Mucosa of rectum (tissue), 2 donors: ENCODE measurements around the gene IL17RE.
"Not testable (repeated sequence)": the region's sequence is repeated elsewhere in the genome, so short reads cannot be mapped to it uniquely, and the experiment has no call there.

Experiments used
- H3K27ac ChIP-seq, 2 donors: one replicate each; pipeline ENCODE4 v1.7.0; 2013; ENCODE audit warnings: inconsistent platforms in 2 of 2, low read depth in 2 of 2, low read length in 2 of 2
- H3K27me3 ChIP-seq, 2 donors: one replicate each; pipeline ENCODE4 v1.7.0; 2013; ENCODE audit warnings: low read length in 2 of 2; ENCODE audit not compliant: control insufficient read depth in 2 of 2, insufficient read depth in 2 of 2
- H3K36me3 ChIP-seq, 2 donors: one replicate each; pipeline ENCODE4 v1.7.0; 2013; ENCODE audit warnings: low read length in 2 of 2; ENCODE audit not compliant: control insufficient read depth in 2 of 2, insufficient read depth in 2 of 2
- H3K4me1 ChIP-seq, 2 donors: one replicate each; pipeline ENCODE4 v1.7.0; 2013; ENCODE audit warnings: low read length in 2 of 2, mild to moderate bottlenecking in 1 of 2; ENCODE audit not compliant: control insufficient read depth in 2 of 2, insufficient read depth in 2 of 2
- H3K4me3 ChIP-seq, 2 donors: one replicate each; pipeline ENCODE4 v1.7.0; 2013; ENCODE audit warnings: low read length in 2 of 2
- H3K9ac ChIP-seq, 2 donors: one replicate each; pipeline ENCODE4 v1.7.0; 2013; ENCODE audit warnings: low read length in 2 of 2, low read depth in 1 of 2, mild to moderate bottlenecking in 1 of 2
- H3K9me3 ChIP-seq, 2 donors: one replicate each; pipeline ENCODE4 v1.7.0; 2013; ENCODE audit warnings: low read length in 2 of 2; ENCODE audit not compliant: control insufficient read depth in 2 of 2
- donor health status: healthy.
- donor health status: Normal muscosa, but diverticular disease.

IL17RE gene

DNA sequence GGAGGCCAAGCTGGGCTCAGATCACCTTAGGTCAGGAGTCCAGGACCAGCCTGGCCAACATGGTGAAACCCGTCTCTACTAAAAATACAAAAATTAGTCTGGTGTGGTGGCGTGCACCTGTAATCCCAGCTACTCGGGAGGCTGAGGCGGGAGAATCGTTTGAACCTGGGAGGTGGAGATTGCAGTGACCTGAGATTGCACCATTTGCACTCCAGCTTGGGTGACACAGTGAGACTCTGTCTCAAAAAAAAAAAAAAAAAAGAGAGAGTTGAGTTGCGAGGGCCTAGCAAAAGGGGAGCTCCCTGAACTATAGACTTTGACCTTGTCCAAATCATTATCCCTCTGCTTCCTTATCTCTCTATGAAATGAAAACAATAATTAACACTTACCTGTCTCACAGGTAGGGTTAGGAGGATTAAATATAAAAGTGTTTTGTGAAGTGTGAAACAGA is 1.7 kb upstream of the IL17RE start:
- not testable (repeated sequence) for H3K27me3 ChIP-seq, H3K4me3 ChIP-seq, H3K36me3 ChIP-seq, H3K9me3 ChIP-seq
- H3K4me1 ChIP-seq, result peaks cover 48 to 62% of the 10 kb centered on the region in 2 donors
- H3K27ac ChIP-seq, result peak overlapping the region; percentile 91
- peak overlapping the region in 1 of 2 donors; percentile 3 for H3K9ac ChIP-seq

DNA sequence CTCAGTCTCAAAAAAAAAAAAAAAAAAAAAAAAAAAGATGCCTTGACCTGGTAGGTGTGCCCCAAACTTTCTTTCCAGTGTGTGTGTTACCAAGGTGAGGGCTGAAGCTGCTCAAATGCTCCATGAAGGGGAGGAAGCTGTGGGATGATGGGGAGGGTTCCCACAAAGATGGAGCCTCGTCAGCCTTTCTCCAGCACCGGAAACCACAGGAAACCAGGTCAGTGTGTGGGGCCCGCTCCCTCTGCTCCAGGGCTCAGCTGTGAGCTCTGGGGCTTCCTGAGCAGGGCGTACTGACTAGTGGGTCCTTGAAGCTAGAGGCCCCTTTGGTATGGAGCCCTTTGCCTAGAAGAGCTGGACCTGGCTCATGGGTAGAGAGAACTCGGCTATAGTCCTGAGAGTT is 681 bp upstream of the IL17RE start:
- H3K9ac ChIP-seq, result peak overlapping the region in 1 of 2 donors; percentile 91
- H3K9me3 ChIP-seq, result no peaks in the 10 kb centered on the region

DNA sequence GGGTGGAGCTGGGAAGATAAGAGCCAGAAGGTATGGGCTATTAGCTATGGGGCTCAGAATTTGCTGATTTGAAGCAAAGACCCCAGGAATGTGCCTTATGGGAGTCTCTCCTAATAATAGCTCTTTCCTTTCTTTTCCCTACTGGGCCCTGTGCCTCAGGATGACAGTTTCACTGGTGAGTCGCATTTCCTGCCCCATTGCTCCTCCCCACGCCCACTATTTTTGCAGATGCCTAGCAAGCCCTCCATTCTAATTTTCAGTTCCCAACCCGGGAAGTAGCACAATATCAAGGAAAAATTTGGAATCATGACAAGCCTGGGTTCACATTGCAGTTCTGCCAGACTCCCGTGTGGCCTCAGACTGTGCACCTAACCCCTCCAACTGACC is 583 bp downstream of the IL17RE start:
- no peaks in the 10 kb centered on the region for H3K9me3 ChIP-seq
- H3K27ac ChIP-seq, result peak overlapping the region; percentile 82 to 88
- peak overlapping the region; percentile 88 to 91 for H3K9ac ChIP-seq
- peaks cover 31 to 47% of the 10 kb centered on the region in 2 donors for H3K4me1 ChIP-seq
- peaks cover 16 to 20% of the 10 kb centered on the region in 2 donors for H3K36me3 ChIP-seq
- no peaks in the 10 kb centered on the region for H3K27me3 ChIP-seq
- peak overlapping the region; percentile 77 to 87 for H3K4me3 ChIP-seq

More for the DNA sequence above, 681 bp upstream of the IL17RE start:
- H3K27me3 ChIP-seq, result no peaks in the 10 kb centered on the region
- H3K4me1 ChIP-seq, result peaks cover 43 to 58% of the 10 kb centered on the region in 2 donors
- peaks cover 7 to 9% of the 10 kb centered on the region in 2 donors for H3K36me3 ChIP-seq
- H3K4me3 ChIP-seq, result peak overlapping the region; percentile 77 to 87
- H3K27ac ChIP-seq, result peak overlapping the region; percentile 82 to 88

DNA sequence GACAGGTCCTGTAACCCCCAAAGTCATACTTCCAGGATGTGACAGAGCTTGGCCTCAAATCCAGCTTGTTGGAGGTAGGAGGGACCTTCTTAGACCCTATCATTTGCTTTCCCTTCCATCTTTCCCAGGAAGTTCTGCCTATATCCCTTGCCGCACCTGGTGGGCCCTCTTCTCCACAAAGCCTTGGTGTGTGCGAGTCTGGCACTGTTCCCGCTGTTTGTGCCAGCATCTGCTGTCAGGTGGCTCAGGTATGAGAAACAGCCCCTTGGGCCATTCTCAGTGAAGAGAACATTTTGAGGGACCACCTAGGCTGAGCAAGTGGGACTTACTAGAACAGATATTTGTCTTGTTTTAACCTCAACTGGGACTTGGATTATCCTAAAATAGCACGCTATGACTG is 1.3 kb downstream of the IL17RE start:
- Histone ChIP-seq H3K36me3 (peaks cover 23 to 26% of the 10 kb centered on the region in 2 donors), H3K4me1 (peaks cover 24 to 40% of the 10 kb centered on the region in 2 donors), H3K27me3 (no peaks in the 10 kb centered on the region), H3K27ac (peak overlapping the region in 1 of 2 donors; percentile 82), H3K9me3 (no peaks in the 10 kb centered on the region), H3K9ac (peak overlapping the region; percentile 88 to 91), H3K4me3 (peak overlapping the region; percentile 77 to 87)

DNA sequence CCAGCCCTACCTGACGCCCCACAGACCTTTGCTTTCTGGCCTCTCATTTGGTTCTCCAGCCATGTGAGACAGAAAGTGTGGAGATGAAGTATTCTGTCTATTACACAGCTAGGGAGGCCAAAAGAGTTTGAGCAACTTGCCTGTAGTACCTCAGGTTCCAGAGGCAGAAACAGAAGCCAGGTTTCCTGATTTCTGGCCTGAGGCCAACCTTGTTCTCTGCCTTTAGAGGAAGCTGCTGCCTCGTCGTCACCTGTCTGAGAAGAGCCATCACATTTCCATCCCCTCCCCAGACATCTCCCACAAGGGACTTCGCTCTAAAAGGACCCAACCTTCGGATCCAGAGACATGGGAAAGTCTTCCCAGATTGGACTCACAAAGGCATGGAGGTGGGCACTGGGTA is 3.8 kb downstream of the IL17RE start:
- no peak overlapping the region for H3K9ac ChIP-seq
- no peak overlapping the region for H3K4me3 ChIP-seq
- H3K9me3 ChIP-seq, result no peaks in the 10 kb centered on the region
- H3K36me3 ChIP-seq, result peaks cover 25 to 37% of the 10 kb centered on the region in 2 donors
- peaks cover 15 to 23% of the 10 kb centered on the region in 2 donors for H3K4me1 ChIP-seq
- H3K27me3 ChIP-seq, result no peaks in the 10 kb centered on the region
- no peak overlapping the region for H3K27ac ChIP-seq

DNA sequence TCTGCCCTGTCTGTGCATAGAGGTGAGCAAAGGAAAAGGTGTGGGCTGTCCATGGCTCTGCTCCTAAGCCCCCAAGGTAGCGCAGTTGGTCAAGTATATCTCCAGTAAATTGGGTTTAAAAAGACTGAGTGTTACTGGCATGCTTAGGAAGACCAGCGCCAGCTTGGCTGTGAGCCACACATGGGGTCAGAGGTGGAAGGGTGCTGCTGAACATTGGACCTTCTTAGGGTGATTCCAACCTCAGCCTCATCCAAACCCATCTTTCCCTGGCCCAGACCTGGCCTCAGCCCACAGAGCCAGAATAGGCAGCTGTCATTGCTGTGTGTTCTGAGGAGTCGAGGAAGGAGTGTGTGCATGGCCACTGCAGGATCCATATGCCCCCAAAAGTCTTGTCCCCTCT is 5.6 kb downstream of the IL17RE start:
- Histone ChIP-seq H3K36me3 (peaks cover 36 to 44% of the 10 kb centered on the region in 2 donors), H3K27ac (no peak overlapping the region), H3K9ac (no peak overlapping the region)

DNA sequence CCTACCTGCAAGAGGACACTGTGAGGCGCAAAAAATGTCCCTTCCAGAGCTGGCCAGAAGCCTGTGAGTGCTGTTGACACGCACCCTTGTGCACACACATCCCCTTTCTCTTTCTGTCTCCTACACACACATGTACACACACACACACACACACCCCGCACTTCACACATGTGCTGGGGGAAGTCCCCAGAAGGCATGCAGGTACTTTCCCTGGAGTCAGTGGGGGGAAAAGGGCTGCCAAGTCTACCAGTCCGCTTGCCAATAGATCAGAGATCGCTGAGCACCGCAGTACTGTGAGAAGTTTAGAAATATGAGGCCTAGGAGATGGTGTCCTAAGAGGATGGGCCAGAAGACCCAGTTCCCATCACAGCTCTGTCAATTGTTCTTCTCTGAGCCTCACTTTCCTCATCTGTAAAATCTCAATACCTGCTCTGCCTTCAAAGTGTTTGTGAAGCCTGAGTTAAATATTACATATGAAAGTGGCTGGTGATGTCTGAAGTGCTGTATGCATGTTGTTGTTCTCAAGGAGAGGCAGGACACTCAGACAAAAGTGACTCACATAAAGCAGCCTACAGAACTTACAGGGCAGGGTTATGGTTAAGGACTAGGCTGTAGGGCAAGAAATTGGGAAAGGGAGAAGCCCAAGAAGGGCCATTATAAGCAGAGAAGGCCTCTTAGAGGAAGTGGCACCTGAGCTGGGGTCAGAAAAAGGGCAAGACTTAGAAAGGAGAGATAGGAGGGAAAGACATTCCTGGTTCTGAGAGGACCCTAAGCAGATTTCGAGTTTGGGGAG is 6.8 kb downstream of the IL17RE start:
- H3K9me3 ChIP-seq, result no peaks in the 10 kb centered on the region
- no peak overlapping the region for H3K4me3 ChIP-seq
- H3K36me3 ChIP-seq, result peaks cover 36 to 44% of the 10 kb centered on the region in 2 donors
- no peak overlapping the region for H3K9ac ChIP-seq
- H3K27ac ChIP-seq, result no peak overlapping the region
- peaks cover 2 to 9% of the 10 kb centered on the region in 2 donors for H3K4me1 ChIP-seq
- H3K27me3 ChIP-seq, result no peaks in the 10 kb centered on the region

More for the DNA sequence above, 5.6 kb downstream of the IL17RE start:
- Histone ChIP-seq H3K9me3 (no peaks in the 10 kb centered on the region), H3K4me3 (no peak overlapping the region), H3K4me1 (peaks cover 4 to 8% of the 10 kb centered on the region in 2 donors), H3K27me3 (no peaks in the 10 kb centered on the region)

DNA sequence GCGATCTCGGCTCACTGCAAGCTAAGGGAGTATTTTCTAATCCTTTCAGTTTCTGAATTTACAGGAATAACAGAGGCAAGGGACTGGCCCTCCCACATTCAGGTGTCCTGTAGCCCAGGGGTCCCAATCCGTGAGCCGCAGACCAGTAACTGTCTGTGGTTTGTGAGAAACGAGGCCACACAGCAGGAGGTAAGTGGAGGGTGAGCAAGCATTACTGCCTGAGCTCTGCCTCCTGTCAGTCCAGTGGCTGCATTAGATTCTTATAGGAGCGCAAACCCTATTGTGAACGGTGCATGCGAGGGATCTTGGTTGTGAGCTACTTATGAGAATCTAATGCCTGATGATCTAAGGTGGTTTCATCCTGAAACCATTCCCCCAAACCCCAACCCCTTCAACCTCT is 9.2 kb downstream of the IL17RE start:
- no peaks in the 10 kb centered on the region for H3K27me3 ChIP-seq
- H3K9ac ChIP-seq, result no peak overlapping the region
- H3K4me3 ChIP-seq, result no peak overlapping the region
- peaks cover 23 to 25% of the 10 kb centered on the region in 2 donors for H3K4me1 ChIP-seq
- H3K27ac ChIP-seq, result no peak overlapping the region
- H3K36me3 ChIP-seq, result peaks cover 29 to 37% of the 10 kb centered on the region in 2 donors
- no peaks in the 10 kb centered on the region for H3K9me3 ChIP-seq

DNA sequence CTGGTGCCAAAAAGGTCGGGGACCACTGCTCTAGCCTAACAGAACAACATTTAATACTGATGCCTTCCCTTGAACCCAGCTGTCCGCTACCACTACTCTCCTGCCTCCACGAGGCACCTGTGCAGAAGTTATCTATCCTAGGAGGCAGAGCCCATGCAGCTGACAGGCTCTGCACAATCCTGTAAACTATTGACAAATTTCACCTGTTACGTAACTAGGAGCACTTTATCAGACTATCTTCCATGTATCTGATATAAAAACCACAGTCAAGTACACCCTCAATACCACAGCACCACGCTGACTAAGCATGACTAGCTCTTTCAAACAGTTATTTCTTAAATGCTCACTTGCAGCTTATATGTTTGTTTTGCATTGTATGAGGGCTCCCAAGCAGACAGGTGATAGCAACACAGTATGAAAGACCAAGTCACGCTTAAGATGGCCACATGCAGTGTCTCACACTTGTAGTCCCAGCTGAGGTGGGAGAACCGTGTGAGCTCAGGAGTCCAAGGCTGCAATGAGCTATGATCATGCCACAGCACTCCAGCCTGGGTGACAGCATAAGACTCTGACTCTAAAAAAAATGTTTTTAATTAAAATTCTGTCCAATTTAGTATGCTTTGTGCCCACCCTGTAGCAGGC is 9.8 kb downstream of the IL17RE start:
- Histone ChIP-seq H3K4me1 (peaks cover 27 to 28% of the 10 kb centered on the region in 2 donors), H3K36me3 (peaks cover 27 to 33% of the 10 kb centered on the region in 2 donors), H3K9me3 (no peaks in the 10 kb centered on the region), H3K27ac (no peak overlapping the region), H3K27me3 (no peaks in the 10 kb centered on the region), H3K4me3 (no peak overlapping the region), H3K9ac (no peak overlapping the region)

DNA sequence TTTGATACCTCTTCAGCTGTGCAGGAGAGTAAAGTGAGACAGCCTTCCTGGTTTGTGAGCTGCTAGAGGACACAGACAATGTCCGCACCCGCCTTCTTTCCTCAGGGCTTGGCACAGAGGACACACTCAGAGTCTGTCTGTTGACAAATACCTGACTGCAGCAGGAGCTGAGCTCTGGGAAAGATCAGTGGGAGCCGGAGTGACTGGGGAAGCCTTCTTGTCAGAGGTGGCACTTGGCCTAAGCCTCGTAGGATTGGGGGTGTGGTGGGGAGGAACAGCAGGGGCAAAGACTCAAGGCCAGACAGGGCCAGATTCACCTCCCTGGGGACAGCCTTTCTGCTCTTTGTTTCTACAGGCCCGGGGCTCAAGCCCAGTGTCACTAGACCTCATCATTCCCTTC is 11.0 kb downstream of the IL17RE start:
- H3K27ac ChIP-seq, result no peak overlapping the region

More for the DNA sequence above, 11.0 kb downstream of the IL17RE start:
- H3K27me3 ChIP-seq, result no peaks in the 10 kb centered on the region
- H3K9ac ChIP-seq, result peak overlapping the region in 1 of 2 donors; percentile 10
- no peaks in the 10 kb centered on the region for H3K9me3 ChIP-seq
- H3K4me3 ChIP-seq, result no peak overlapping the region
- peaks cover 33 to 35% of the 10 kb centered on the region in 2 donors for H3K4me1 ChIP-seq
- peaks cover 16 to 21% of the 10 kb centered on the region in 2 donors for H3K36me3 ChIP-seq
